ENCODE results near the gene CCDC172.

The CCDC172 gene

DNA sequence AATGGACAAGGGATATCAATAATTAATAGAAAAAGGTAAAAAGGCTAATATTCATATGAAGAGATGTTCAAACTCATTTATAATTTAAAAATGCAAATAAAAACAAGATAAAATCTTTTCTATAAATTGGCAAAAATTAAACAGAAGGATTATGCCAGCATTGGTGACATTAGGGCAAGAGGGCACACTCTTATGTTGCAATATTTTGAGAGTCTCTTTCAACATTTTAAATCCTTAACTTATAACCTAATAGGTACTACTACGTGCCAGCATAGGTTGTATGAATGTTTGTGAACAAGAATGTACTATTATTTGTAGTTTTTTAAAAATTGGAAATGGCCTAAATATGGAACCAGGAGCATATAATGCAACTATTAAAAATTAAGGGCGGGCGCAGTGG, 78.6 kb downstream of the CCDC172 start:
- TF ChIP-seq, protein P1, sequence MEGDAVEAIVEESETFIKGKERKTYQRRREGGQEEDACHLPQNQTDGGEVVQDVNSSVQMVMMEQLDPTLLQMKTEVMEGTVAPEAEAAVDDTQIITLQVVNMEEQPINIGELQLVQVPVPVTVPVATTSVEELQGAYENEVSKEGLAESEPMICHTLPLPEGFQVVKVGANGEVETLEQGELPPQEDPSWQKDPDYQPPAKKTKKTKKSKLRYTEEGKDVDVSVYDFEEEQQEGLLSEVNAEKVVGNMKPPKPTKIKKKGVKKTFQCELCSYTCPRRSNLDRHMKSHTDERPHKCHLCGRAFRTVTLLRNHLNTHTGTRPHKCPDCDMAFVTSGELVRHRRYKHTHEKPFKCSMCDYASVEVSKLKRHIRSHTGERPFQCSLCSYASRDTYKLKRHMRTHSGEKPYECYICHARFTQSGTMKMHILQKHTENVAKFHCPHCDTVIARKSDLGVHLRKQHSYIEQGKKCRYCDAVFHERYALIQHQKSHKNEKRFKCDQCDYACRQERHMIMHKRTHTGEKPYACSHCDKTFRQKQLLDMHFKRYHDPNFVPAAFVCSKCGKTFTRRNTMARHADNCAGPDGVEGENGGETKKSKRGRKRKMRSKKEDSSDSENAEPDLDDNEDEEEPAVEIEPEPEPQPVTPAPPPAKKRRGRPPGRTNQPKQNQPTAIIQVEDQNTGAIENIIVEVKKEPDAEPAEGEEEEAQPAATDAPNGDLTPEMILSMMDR (IDR thresholded peaks at IDR 0.05; ENCODE audit: insufficient read depth, low read length, missing control alignments) = no peak
- no peak for DNase-seq (ENCODE audit: low read depth, low spot score)
- H3K4me3 ChIP-seq (ENCODE audit: low read depth, low read length) = no peak overlapping the region
- ChIA-PET POLR2A (no interaction called here), CTCF (no interaction called here)

DNA sequence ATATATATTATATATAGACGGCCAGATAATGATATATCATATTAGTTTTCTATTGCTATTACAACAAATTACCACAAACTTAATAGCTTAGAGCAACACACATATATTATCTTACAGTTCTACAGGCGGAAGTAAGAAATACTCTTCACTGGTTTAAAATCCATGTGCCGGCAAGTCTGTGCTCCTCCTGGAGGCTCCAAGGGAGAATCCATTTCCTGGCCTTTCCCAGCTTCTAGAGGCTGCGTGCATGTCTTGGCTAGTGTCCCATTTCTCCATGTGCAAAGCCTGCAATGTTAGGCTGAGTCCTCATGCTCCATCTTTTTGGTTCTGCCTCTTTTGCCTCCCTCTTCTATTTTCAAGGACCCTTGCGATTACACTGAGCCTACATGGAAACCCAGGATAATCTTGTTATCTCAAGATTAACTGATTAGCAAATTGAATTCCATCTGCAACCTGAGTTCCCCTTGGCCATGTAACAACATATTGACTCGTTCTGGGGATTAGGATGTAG, 79.5 kb downstream of the CCDC172 start:
- no peak for DNase-seq (ENCODE audit: low read depth, low spot score)

DNA sequence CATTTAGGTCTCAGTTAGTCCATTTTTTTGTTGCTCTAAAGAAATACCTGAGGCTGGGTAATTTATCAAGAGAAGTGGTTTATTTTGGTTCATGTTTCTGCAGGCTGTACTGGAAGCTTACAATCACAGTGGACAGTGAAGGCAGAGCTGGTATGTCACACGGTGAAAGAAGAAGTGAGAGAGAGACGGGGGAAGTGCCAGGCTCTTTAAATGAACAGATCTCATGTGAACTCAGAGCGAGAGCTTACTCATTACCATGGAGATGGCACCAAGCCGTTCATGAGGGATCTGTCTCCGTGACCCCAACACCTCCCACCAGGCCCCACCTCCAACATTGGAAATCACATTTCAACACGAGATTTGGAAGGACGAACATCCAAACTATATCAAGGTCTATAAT, 84.5 kb downstream of the CCDC172 start:
- CTCF ChIA-PET = interaction anchor here (1.2 kb wide), 1 partner anchor 22 kb away, joined by 3 read pairs; no protein-coding TSS in a partner anchor
- H3K4me3 ChIP-seq (ENCODE audit: low read depth, low read length) = no peak overlapping the region
- POLR2A ChIA-PET = no interaction called here

More for the DNA sequence above, 79.5 kb downstream of the CCDC172 start:
- ChIA-PET CTCF (no interaction called here), POLR2A (no interaction called here)
- TF ChIP-seq, protein P1 (IDR thresholded peaks at IDR 0.05; ENCODE audit: insufficient read depth, low read length, missing control alignments) = no peak
- no peak overlapping the region for H3K4me3 ChIP-seq (ENCODE audit: low read depth, low read length)

DNA sequence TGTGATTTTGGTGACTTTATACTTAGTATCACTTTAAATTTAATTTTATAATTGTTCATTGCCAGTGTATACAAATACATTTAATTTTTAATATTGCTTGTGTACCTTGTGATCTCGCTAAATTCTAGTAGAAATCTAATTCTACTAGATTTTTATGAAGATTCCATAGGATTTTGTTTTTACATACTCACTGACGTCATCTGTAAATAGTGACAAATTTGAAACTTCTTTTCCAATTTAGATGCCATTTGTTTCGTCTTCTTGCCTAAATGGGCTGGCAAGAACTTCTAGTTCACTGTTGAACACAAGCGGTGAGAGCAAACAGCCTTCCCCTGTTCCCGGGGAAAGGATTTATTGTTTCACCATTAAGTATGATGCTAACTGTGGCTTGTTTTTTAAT, 86.1 kb downstream of the CCDC172 start:
- POLR2A ChIA-PET = no interaction called here
- TF ChIP-seq, protein P1 (IDR thresholded peaks at IDR 0.05; ENCODE audit: insufficient read depth, low read length, missing control alignments) = no peak

More for the DNA sequence above, 84.5 kb downstream of the CCDC172 start:
- no peak for DNase-seq (ENCODE audit: low read depth, low spot score)
- TF ChIP-seq, protein P1 (IDR thresholded peaks at IDR 0.05; ENCODE audit: insufficient read depth, low read length, missing control alignments) = no peak

DNA sequence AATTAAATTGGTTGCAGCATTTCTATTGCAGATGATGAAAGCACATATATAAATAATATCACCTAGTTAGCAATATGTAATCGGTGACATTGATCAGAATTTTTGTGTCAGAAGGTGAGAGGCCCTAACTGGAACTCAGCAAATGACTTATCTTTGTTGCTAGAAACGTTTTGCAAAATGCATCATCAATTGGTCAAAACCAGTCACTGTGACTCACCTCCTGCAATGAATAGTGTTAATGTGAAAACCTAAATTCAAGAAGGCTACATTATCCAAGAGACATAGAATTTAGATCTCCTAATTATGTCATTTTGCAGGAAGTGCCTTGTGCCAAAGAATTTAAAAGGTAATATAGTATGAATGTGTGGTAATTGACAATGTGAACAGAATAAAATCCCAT, 93.6 kb downstream of the CCDC172 start:
- TF ChIP-seq, protein P1 (IDR thresholded peaks at IDR 0.05; ENCODE audit: insufficient read depth, low read length, missing control alignments) = no peak
- ChIA-PET POLR2A (no interaction called here), CTCF (no interaction called here)
- no peak overlapping the region for H3K4me3 ChIP-seq (ENCODE audit: low read depth, low read length)
- no peak for DNase-seq (ENCODE audit: low read depth, low spot score)

More for the DNA sequence above, 86.1 kb downstream of the CCDC172 start:
- CTCF ChIA-PET = interaction anchor here (1.1 kb wide), 1 partner anchor 25 kb away, joined by 3 read pairs; no protein-coding TSS in a partner anchor
- no peak for DNase-seq (ENCODE audit: low read depth, low spot score)
- no peak overlapping the region for H3K4me3 ChIP-seq (ENCODE audit: low read depth, low read length)

DNA sequence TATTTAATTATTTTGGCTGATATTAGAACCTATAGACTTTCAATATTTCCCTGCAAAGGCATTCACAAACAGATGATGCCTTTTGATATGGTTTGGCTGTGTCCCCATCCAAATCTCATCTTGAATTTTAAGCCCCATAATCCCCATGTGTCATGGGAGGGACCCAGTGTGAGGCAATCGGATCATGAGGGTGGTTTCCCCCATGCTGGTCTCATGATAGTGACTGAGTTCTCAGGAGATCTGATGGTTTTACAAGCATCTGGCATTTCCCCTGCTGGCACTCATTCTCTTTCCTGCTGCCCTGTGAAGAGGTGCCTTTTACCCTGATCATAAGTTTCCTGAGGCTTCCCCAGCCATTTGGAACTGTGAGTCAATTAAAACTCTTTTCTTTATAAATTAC, 94.1 kb downstream of the CCDC172 start:
- DNase-seq (ENCODE audit: low read depth, low spot score) = no peak
- no peak overlapping the region for H3K4me3 ChIP-seq (ENCODE audit: low read depth, low read length)
- TF ChIP-seq, protein P1 (IDR thresholded peaks at IDR 0.05; ENCODE audit: insufficient read depth, low read length, missing control alignments) = no peak
- ChIA-PET CTCF (no interaction called here), POLR2A (no interaction called here)
